ENCODE results near the gene SSH2. TPM values are rescaled to one million over a fixed set of nuclear protein-coding genes. Genes with fewer than 3 reads are reported as not detected.

Gene SSH2
- total RNA-seq, 1 donor from 2014 or later, result 37.6 TPM

DNA sequence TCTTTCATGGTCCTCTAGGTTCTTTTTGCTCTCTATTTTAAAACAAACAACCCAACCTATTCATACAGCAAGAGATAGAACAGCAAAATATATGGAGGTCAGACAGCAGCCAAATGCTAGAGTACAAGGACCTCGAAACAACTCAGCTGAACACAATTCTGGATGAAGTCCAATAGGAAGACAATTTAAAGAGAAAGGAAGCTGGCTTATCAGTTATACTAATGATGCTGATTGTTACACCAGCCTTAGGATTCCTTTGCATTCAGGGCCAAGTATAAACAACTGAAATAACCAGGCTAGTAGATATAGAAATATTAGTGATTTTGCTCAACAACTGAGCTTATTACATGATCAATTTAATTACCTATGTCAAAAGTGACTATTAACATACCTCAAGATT lies 2.5 kb downstream of the SSH2 start:
- TF ChIP-seq, protein P1, sequence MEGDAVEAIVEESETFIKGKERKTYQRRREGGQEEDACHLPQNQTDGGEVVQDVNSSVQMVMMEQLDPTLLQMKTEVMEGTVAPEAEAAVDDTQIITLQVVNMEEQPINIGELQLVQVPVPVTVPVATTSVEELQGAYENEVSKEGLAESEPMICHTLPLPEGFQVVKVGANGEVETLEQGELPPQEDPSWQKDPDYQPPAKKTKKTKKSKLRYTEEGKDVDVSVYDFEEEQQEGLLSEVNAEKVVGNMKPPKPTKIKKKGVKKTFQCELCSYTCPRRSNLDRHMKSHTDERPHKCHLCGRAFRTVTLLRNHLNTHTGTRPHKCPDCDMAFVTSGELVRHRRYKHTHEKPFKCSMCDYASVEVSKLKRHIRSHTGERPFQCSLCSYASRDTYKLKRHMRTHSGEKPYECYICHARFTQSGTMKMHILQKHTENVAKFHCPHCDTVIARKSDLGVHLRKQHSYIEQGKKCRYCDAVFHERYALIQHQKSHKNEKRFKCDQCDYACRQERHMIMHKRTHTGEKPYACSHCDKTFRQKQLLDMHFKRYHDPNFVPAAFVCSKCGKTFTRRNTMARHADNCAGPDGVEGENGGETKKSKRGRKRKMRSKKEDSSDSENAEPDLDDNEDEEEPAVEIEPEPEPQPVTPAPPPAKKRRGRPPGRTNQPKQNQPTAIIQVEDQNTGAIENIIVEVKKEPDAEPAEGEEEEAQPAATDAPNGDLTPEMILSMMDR (IDR thresholded peaks at IDR 0.05), result no peak
- no peak for TF ChIP-seq POLR2AphosphoS5 (IDR thresholded peaks at IDR 0.05; ENCODE audit: insufficient read depth in 1 of 2, low read depth in 1 of 2)
- no peak for TF ChIP-seq POLR2A (IDR thresholded peaks at IDR 0.05)
- Histone ChIP-seq H3K9me3 (no peaks in the 10 kb centered on the region), H3K4me3 (no peak overlapping the region), H3K27me3 (no peaks in the 10 kb centered on the region), H3K36me3 (no peaks in the 10 kb centered on the region), H3K27ac (no peak overlapping the region), H3K4me1 (peaks cover 23% of the 10 kb centered on the region)
- DNase-seq (ENCODE audit: extremely low spot score in 2 of 2), result no peak
- intact Hi-C loops (cut with DNase I), result no loop called here

DNA sequence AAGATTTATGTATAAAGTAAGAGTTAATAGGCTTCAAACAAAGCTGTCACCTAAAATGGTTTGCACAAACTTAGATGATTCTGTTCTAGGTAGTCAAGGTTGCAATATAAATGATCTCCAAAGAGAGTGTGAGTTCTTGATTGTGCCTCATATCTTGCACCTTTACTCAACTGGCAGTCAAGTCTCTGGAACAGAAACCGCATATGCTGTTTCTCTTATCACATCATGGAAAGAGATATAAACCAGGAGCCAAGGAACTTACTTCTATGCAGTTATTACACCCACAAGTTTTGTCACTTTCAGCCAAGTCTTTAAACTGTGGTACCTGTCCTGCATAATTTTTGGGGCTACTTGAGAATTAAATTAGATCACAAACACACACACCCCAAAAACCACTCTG lies 5.2 kb downstream of the SSH2 start:
- DNase-seq (ENCODE audit: extremely low spot score in 2 of 2), result no peak
- Histone ChIP-seq H3K4me3 (no peak overlapping the region), H3K27ac (no peak overlapping the region), H3K9me3 (no peaks in the 10 kb centered on the region), H3K36me3 (no peaks in the 10 kb centered on the region), H3K4me1 (peaks cover 9% of the 10 kb centered on the region), H3K27me3 (no peaks in the 10 kb centered on the region)
- intact Hi-C loops (cut with DNase I), result no loop called here
- TF ChIP-seq POLR2AphosphoS5 (IDR thresholded peaks at IDR 0.05; ENCODE audit: insufficient read depth in 1 of 2, low read depth in 1 of 2) (no peak), POLR2A (IDR thresholded peaks at IDR 0.05) (no peak)
- TF ChIP-seq, protein P1 (IDR thresholded peaks at IDR 0.05), result no peak

DNA sequence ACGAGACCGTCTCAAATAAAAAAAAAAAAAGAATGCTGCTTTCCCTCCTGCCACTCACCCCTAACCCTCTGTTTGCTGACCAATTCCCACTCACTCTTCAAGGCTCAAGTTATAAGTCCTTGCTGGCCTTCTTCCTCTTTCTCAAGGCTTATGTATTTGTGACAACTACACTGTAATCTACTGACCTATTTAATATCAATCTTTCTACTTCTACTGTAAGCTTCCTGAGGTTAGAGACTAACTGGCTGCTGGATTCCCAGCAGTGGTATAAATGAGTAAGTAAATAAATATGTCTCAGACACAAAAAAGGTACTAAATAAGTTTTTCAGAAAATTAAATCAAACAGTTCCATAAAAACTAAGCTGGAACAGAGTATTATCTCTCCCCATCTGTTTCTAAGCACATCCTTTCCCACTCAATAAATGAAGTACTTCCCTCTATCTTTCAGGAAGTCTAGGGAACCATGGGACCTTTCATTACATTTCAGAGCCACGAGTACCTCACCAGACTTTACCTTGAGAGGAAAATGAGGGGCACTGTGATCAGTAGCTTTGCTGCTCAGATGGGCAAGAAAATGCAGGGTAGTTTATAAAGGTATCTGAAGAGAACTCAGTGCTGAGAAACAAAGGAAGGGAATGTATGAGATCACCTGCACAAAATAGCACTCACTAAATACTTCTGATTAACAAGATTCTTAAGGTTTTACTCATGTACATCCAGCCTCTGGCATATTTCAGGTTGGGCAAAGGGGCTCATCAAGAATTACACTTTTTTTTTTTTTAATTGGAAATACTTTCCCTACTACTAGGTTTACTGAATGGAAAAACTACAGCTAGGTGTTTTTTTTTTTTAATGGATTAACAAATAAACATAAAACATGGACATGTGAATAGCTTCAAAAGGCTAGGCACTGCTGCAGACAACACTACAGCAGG lies 10.8 kb downstream of the SSH2 start:
- Histone ChIP-seq H3K4me1 (no peaks in the 10 kb centered on the region), H3K9me3 (no peaks in the 10 kb centered on the region), H3K36me3 (no peaks in the 10 kb centered on the region), H3K27me3 (no peaks in the 10 kb centered on the region), H3K4me3 (no peak overlapping the region), H3K27ac (no peak overlapping the region)
- DNase-seq (ENCODE audit: extremely low spot score in 2 of 2), result no peak
- intact Hi-C loops (cut with DNase I), result no loop called here
- TF ChIP-seq POLR2AphosphoS5 (IDR thresholded peaks at IDR 0.05; ENCODE audit: insufficient read depth in 1 of 2, low read depth in 1 of 2), result no peak
- TF ChIP-seq, protein P1 (IDR thresholded peaks at IDR 0.05), result no peak
- no peak for TF ChIP-seq POLR2A (IDR thresholded peaks at IDR 0.05)

DNA sequence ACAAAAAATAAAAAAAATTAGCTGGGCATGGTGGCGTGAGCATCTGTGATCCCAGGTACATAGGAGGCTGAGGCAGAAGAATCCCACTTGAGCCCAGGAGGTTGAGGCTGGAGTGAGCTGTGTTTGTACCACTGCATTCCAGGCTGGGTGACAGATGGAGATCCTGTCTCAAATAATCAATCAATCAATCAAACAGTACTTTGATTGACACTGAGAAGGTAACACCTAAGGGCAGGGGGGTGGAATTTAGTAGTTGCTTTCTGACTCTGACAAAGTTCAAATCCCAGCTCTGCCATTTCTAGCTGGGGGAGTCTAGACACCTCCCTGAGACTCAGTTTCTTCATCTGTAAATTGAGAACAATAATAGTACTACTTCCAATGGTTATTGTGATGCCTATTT lies 12.0 kb downstream of the SSH2 start:
- Histone ChIP-seq H3K4me1 (no peaks in the 10 kb centered on the region), H3K36me3 (no peaks in the 10 kb centered on the region), H3K27ac (no peak overlapping the region), H3K4me3 (no peak overlapping the region), H3K27me3 (no peaks in the 10 kb centered on the region), H3K9me3 (no peaks in the 10 kb centered on the region)
- no peak for DNase-seq (ENCODE audit: extremely low spot score in 2 of 2)
- intact Hi-C loops (cut with DNase I), result no loop called here
- TF ChIP-seq, protein P1 (IDR thresholded peaks at IDR 0.05), result no peak
- no peak for TF ChIP-seq POLR2AphosphoS5 (IDR thresholded peaks at IDR 0.05; ENCODE audit: insufficient read depth in 1 of 2, low read depth in 1 of 2)
- no peak for TF ChIP-seq POLR2A (IDR thresholded peaks at IDR 0.05)
